ENCODE results near the gene SYNPR. TPM values are rescaled to one million over a fixed set of nuclear protein-coding genes. Genes with fewer than 3 reads are reported as not detected.

Gene SYNPR
- total and polyA plus RNA-seq, 12 donors, result 0.01 to 0.71 (median 0.43) TPM; not detected in 7

DNA sequence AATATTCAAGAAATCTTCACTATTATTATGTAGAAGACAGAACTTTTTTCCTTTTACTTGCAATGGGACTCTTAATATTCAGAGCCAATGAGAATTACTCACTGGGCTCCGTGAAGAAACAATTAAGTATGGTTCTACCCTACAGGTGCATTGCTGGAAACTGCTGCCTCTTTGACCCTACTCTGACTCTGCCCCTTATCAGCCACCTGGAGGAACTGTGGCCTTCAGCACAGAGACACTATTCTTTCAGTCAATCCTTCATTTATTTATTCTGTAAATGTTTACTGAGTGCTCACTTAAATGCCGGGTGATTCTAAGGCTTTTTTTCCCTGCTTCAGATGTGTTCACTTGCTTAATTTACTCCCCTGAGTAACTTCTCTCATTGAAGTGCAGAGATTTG, 163.2 kb downstream of the SYNPR start:
- no peaks in the 10 kb centered on the region for H3K4me1 ChIP-seq
- no peak overlapping the region for H3K4me3 ChIP-seq
- no peak overlapping the region for H3K27ac ChIP-seq
- no peaks in the 10 kb centered on the region for H3K9me3 ChIP-seq
- peaks cover 0 to 32% (median 5%) of the 10 kb centered on the region in 7 donors for H3K27me3 ChIP-seq
- TF ChIP-seq CTCF (IDR thresholded peaks at IDR 0.05), result no peak
- 64 to 69% methylated on average over 2 of the region's 2 CpGs for WGBS, 2 donors
- ATAC-seq, result no peak
- intact Hi-C loops (cut with DNase I), result no loop called here
- H3K36me3 ChIP-seq, result no peaks in the 10 kb centered on the region
- no peak for DNase-seq

DNA sequence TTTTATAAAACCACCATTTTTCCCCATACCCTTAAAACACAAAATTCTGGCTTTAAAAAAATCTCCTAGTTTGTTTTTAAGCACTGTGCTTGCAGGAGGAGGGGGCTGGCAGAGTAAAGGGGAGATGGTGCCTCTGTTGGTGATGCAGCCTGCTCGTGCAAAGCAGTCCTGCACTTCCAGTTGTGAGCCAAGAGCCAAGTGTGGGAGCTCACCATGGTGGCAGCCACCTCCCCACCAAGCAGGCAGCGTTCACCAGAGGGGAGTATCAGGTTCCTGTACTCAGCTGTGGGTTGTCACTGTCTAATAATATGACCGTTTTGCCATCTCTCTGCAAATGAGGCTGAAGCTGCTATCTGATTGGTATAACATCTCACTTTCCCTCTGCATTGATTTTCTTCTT, 164.8 kb downstream of the SYNPR start:
- ATAC-seq, result no peak
- Histone ChIP-seq H3K4me1 (no peaks in the 10 kb centered on the region), H3K36me3 (no peaks in the 10 kb centered on the region), H3K27me3 (peaks cover 0 to 33% (median 13%) of the 10 kb centered on the region in 7 donors), H3K4me3 (no peak overlapping the region), H3K9me3 (no peaks in the 10 kb centered on the region), H3K27ac (no peak overlapping the region)
- no peak for DNase-seq
- no peak for TF ChIP-seq CTCF (IDR thresholded peaks at IDR 0.05)
- WGBS, 2 donors, result 15 to 23% methylated on average over 3 of the region's 3 CpGs
- intact Hi-C loops (cut with DNase I), result no loop called here

GRCh38 chr3:63450023-63450422, 171.9 kb downstream of the SYNPR start:
- Histone ChIP-seq H3K4me3 (no peak overlapping the region), H3K36me3 (no peaks in the 10 kb centered on the region), H3K27me3 (peaks cover 0 to 22% (median 8%) of the 10 kb centered on the region in 7 donors), H3K4me1 (no peaks in the 10 kb centered on the region), H3K27ac (no peak overlapping the region), H3K9me3 (no peaks in the 10 kb centered on the region)
- ATAC-seq (no peak), DNase-seq (no peak)
- no peak for TF ChIP-seq CTCF (IDR thresholded peaks at IDR 0.05)
- WGBS, 2 donors, result 74 to 86% methylated on average over 3 of the region's 3 CpGs
- intact Hi-C loops (cut with DNase I), result no loop called here

GRCh38 chr3:63450634-63451363, 172.7 kb downstream of the SYNPR start:
- H3K36me3 ChIP-seq, result no peaks in the 10 kb centered on the region
- H3K27me3 ChIP-seq, result peaks cover 0 to 19% (median 8%) of the 10 kb centered on the region in 7 donors
- TF ChIP-seq CTCF (IDR thresholded peaks at IDR 0.05), result no peak
- DNase-seq, result no peak
- H3K4me1 ChIP-seq, result no peaks in the 10 kb centered on the region
- no peak for ATAC-seq
- H3K27ac ChIP-seq, result no peak overlapping the region
- no peaks in the 10 kb centered on the region for H3K9me3 ChIP-seq
- H3K4me3 ChIP-seq, result no peak overlapping the region
- intact Hi-C loops (cut with DNase I), result no loop called here
- WGBS, 2 donors, result 52 to 57% methylated on average over 5 of the region's 5 CpGs

Measured in heart right ventricle (tissue), 16 donors.